IPS-18a (cell line): Measurements from ENCODE around the gene PHF21A.
"Not testable (repeated sequence)": the region's sequence is repeated elsewhere in the genome, so short reads cannot be mapped to it uniquely, and the experiment has no call there.

Experiments
- H3K27ac ChIP-seq: one replicate; pipeline ENCODE4 v1.5.1; 2013; ENCODE audit warnings: low read length
- H3K27me3 ChIP-seq: one replicate; pipeline ENCODE4 v1.6.1; 2013; ENCODE audit warnings: mild to moderate bottlenecking, low read length; ENCODE audit not compliant: control insufficient read depth, insufficient read depth
- H3K36me3 ChIP-seq: one replicate; pipeline ENCODE4 v1.6.1; 2013; ENCODE audit warnings: low read depth, low read length; ENCODE audit not compliant: control insufficient read depth
- H3K4me1 ChIP-seq: one replicate; pipeline ENCODE4 v1.6.1; 2013; ENCODE audit warnings: low read depth, low read length; ENCODE audit not compliant: control insufficient read depth
- H3K4me3 ChIP-seq: one replicate; pipeline ENCODE4 v1.5.1; 2013; ENCODE audit warnings: low read length
- H3K9ac ChIP-seq: one replicate; pipeline ENCODE4 v1.6.1; 2013; ENCODE audit warnings: mild to moderate bottlenecking, low read length, moderate library complexity
- H3K9me3 ChIP-seq: one replicate; pipeline ENCODE4 v1.6.1; 2013; ENCODE audit warnings: low read depth, low read length; ENCODE audit not compliant: control insufficient read depth

PHF21A gene

GRCh38 chr11:46119352-46120216 is 1.7 kb downstream of the PHF21A start:
- Histone ChIP-seq H3K9me3 (no peaks in the 10 kb centered on the region), H3K4me3 (peak overlapping the region; percentile 96), H3K4me1 (peaks cover 30% of the 10 kb centered on the region), H3K27ac (peak overlapping the region; percentile 56), H3K9ac (peak overlapping the region; percentile 74), H3K36me3 (no peaks in the 10 kb centered on the region), H3K27me3 (no peaks in the 10 kb centered on the region)

- H3K4me1 ChIP-seq, result peaks cover 30% of the 10 kb centered on the region
- no peaks in the 10 kb centered on the region for H3K36me3 ChIP-seq
- peak overlapping the region; percentile 74 for H3K9ac ChIP-seq
- H3K27me3 ChIP-seq, result no peaks in the 10 kb centered on the region
- H3K9me3 ChIP-seq, result no peaks in the 10 kb centered on the region
- peak overlapping the region; percentile 96 for H3K4me3 ChIP-seq
- H3K27ac ChIP-seq, result no peak overlapping the region
Observed at GRCh38 chr11:46118702-46119351, 2.4 kb downstream of the PHF21A start.

GRCh38 chr11:46117842-46118241 is 3.4 kb downstream of the PHF21A start:
- Histone ChIP-seq H3K4me1 (peaks cover 23% of the 10 kb centered on the region), H3K9ac (no peak overlapping the region), H3K36me3 (no peaks in the 10 kb centered on the region), H3K9me3 (no peaks in the 10 kb centered on the region), H3K27me3 (no peaks in the 10 kb centered on the region), H3K27ac (no peak overlapping the region), H3K4me3 (peak overlapping the region; percentile 96)

GRCh38 chr11:46116712-46117037 is 4.6 kb downstream of the PHF21A start:
- not testable (repeated sequence) for H3K36me3 ChIP-seq, H3K9ac ChIP-seq, H3K27me3 ChIP-seq, H3K27ac ChIP-seq, H3K9me3 ChIP-seq, H3K4me3 ChIP-seq
- H3K4me1 ChIP-seq, result peaks cover 23% of the 10 kb centered on the region

- Histone ChIP-seq H3K4me1 (peaks cover 23% of the 10 kb centered on the region), H3K9ac (no peak overlapping the region), H3K27ac (no peak overlapping the region)
Observed at GRCh38 chr11:46116007-46116711, 5.1 kb downstream of the PHF21A start.

GRCh38 chr11:46114961-46115360 is 6.3 kb downstream of the PHF21A start:
- Histone ChIP-seq H3K27me3 (no peaks in the 10 kb centered on the region), H3K9me3 (no peaks in the 10 kb centered on the region), H3K9ac (no peak overlapping the region), H3K4me3 (no peak overlapping the region), H3K36me3 (no peaks in the 10 kb centered on the region), H3K4me1 (peaks cover 23% of the 10 kb centered on the region), H3K27ac (no peak overlapping the region)

More at GRCh38 chr11:46116007-46116711, 5.1 kb downstream of the PHF21A start:
- Histone ChIP-seq H3K36me3 (no peaks in the 10 kb centered on the region), H3K27me3 (no peaks in the 10 kb centered on the region), H3K4me3 (no peak overlapping the region), H3K9me3 (no peaks in the 10 kb centered on the region)

GRCh38 chr11:46114378-46114777 is 6.9 kb downstream of the PHF21A start:
- Histone ChIP-seq H3K27me3 (no peaks in the 10 kb centered on the region), H3K4me3 (no peak overlapping the region), H3K27ac (no peak overlapping the region), H3K36me3 (no peaks in the 10 kb centered on the region), H3K9me3 (no peaks in the 10 kb centered on the region), H3K9ac (no peak overlapping the region), H3K4me1 (peaks cover 21% of the 10 kb centered on the region)

GRCh38 chr11:46112961-46113607 is 8.2 kb downstream of the PHF21A start:
- Histone ChIP-seq H3K27me3 (no peaks in the 10 kb centered on the region), H3K9me3 (no peaks in the 10 kb centered on the region), H3K36me3 (no peaks in the 10 kb centered on the region), H3K4me3 (no peak overlapping the region), H3K4me1 (peaks cover 11% of the 10 kb centered on the region), H3K9ac (no peak overlapping the region), H3K27ac (no peak overlapping the region)

GRCh38 chr11:46108751-46109150 is 12.5 kb downstream of the PHF21A start:
- H3K9ac ChIP-seq, result no peak overlapping the region
- no peak overlapping the region for H3K4me3 ChIP-seq
- H3K27me3 ChIP-seq, result no peaks in the 10 kb centered on the region
- H3K27ac ChIP-seq, result no peak overlapping the region
- peaks cover 16% of the 10 kb centered on the region for H3K4me1 ChIP-seq
- no peaks in the 10 kb centered on the region for H3K36me3 ChIP-seq
- no peaks in the 10 kb centered on the region for H3K9me3 ChIP-seq

GRCh38 chr11:46107780-46108179 is 13.5 kb downstream of the PHF21A start:
- H3K9ac ChIP-seq, result no peak overlapping the region
- no peaks in the 10 kb centered on the region for H3K9me3 ChIP-seq
- H3K4me3 ChIP-seq, result no peak overlapping the region
- H3K27me3 ChIP-seq, result no peaks in the 10 kb centered on the region
- H3K27ac ChIP-seq, result no peak overlapping the region
- H3K4me1 ChIP-seq, result peaks cover 16% of the 10 kb centered on the region
- H3K36me3 ChIP-seq, result no peaks in the 10 kb centered on the region

GRCh38 chr11:46107408-46107718 is 13.9 kb downstream of the PHF21A start:
- Histone ChIP-seq H3K27me3 (no peaks in the 10 kb centered on the region), H3K9ac (no peak overlapping the region), H3K4me1 (peaks cover 20% of the 10 kb centered on the region), H3K27ac (no peak overlapping the region), H3K36me3 (no peaks in the 10 kb centered on the region), H3K9me3 (no peaks in the 10 kb centered on the region), H3K4me3 (no peak overlapping the region)
